GM12878 (cell line): Measurements from ENCODE around the gene RPS28. TPM values are rescaled to one million over a fixed set of nuclear protein-coding genes. Genes with fewer than 3 reads are reported as not detected.

ENCODE experiments used
- ATAC-seq: fragments of 200-7000 bp; cut with Tn5 transposase; 3 replicates; pipeline ENCODE4 v1.9.1; 2020; ENCODE audit warnings: mild to moderate bottlenecking, moderate library complexity
- BruUV-seq: library from RNA; stranded (reverse); fragments of 400-500 nt; replicated peaks from 2 replicates; lab custom pipeline; 2021; lab: Mats Ljungman, UMichigan
- CTCF ChIA-PET: fragments of 300-600 bp; sonication (Branson Sonifier 250); formaldehyde crosslinking; extraction: SDS; loops from one replicate; lab custom pipeline; 2021; ENCODE audit warnings: inconsistent platforms; lab: Yijun Ruan, JAX
- POLR2A ChIA-PET: fragments of 350-600 bp; formaldehyde crosslinking; extraction: SDS; loops from one replicate; lab custom pipeline; 2021; ENCODE audit warnings: inconsistent platforms; lab: Charles Lee
- RAD21 ChIA-PET: fragments of 300-600 bp; sonication (Branson Sonifier 250); formaldehyde crosslinking; loops from one replicate; lab custom pipeline; 2023; ENCODE audit warnings: antibody characterized with exemption; ENCODE audit not compliant: unreplicated experiment; lab: Charles Lee
- SMC1A ChIA-PET: fragments of 300-600 bp; sonication (Branson Sonifier 250); formaldehyde crosslinking; loops from one replicate; lab custom pipeline; 2023; ENCODE audit not compliant: unreplicated experiment, uncharacterized antibody; lab: Charles Lee
- DNase-seq: peaks from one replicate; pipeline ENCODE4 v3.0.0-alpha.2; 2011; ENCODE audit warnings: low read depth, low spot score
- FAIRE-seq: peaks from 3 replicates; lab custom pipeline; 2011; peaks lifted over from hg19 to GRCh38; lab: Jason Lieb, UNC
- H2AFZ ChIP-seq: 2 replicates; pipeline ENCODE4 v1.6.0; 2011; ENCODE audit warnings: low read depth, low read length, control low read depth; ENCODE audit not compliant: control insufficient read depth
- H3K27ac ChIP-seq: 2 replicates; pipeline ENCODE4 v1.5.1; 2011; ENCODE audit warnings: control low read depth; ENCODE audit not compliant: control insufficient read depth, insufficient read depth
- H3K27me3 ChIP-seq, 2 experiments: replicated peaks in 1 of 2; 2 replicates each; pipeline versions ENCODE4 v1.6.0 to v1.6.1; 2011; ENCODE audit warnings: low read length in 1 of 2; ENCODE audit not compliant: control insufficient read depth in 2 of 2, insufficient read depth in 2 of 2
- H3K36me3 ChIP-seq, 2 experiments: 2 replicates each; pipeline ENCODE4 v1.5.1; 2011; ENCODE audit warnings: low read length in 1 of 2; ENCODE audit not compliant: control insufficient read depth in 2 of 2, insufficient read depth in 2 of 2
- H3K4me1 ChIP-seq: 2 replicates; pipeline ENCODE4 v1.6.1; 2011; ENCODE audit warnings: mild to moderate bottlenecking, low read length, moderate library complexity, mixed read lengths; ENCODE audit not compliant: control insufficient read depth, insufficient read depth
- H3K4me2 ChIP-seq: 2 replicates; pipeline ENCODE4 v1.6.0; 2011; ENCODE audit warnings: control low read depth; ENCODE audit not compliant: control insufficient read depth, insufficient read depth
- H3K4me3 ChIP-seq: fragments of 200-600 bp; sonication (generic); 2 replicates; pipeline ENCODE4 v1.5.1; 2016
- H3K79me2 ChIP-seq: 2 replicates; pipeline ENCODE4 v1.6.0; 2011; ENCODE audit warnings: low read length; ENCODE audit not compliant: control insufficient read depth, insufficient read depth
- H3K9ac ChIP-seq: 2 replicates; pipeline ENCODE4 v1.8.0; 2011; ENCODE audit warnings: low read length, control low read depth, mixed read lengths; ENCODE audit not compliant: control insufficient read depth, insufficient read depth
- H3K9me3 ChIP-seq: replicated peaks from 3 replicates; pipeline ENCODE4 v1.5.1; 2011; ENCODE audit warnings: mild to moderate bottlenecking, low read length; ENCODE audit not compliant: control insufficient read depth, insufficient read depth
- H4K20me1 ChIP-seq: 2 replicates; pipeline ENCODE4 v1.6.0; 2011; ENCODE audit not compliant: control insufficient read depth, insufficient read depth
- ASH2L ChIP-seq: fragments of 300-600, 200-600 bp; sonication (generic); IDR thresholded peaks from 2 replicates; pipeline ENCODE4 v1.6.1; 2017; ENCODE audit warnings: low read depth, mild to moderate bottlenecking, borderline replicate concordance
- CBX3 ChIP-seq: fragments of 200-600 bp; sonication (generic); IDR thresholded peaks from 2 replicates; pipeline ENCODE4 v1.6.1; 2016; ENCODE audit warnings: low read depth, borderline replicate concordance
- GATAD2B ChIP-seq: fragments of 450-650 bp; conservative IDR thresholded peaks from 2 replicates; pipeline ENCODE4 v1.6.1; 2017; ENCODE audit warnings: low read depth, mild to moderate bottlenecking, moderate library complexity
- HSF1 ChIP-seq: fragments of 150-350 bp; IDR thresholded peaks from 2 replicates; pipeline ENCODE4 v1.6.1; 2014; ENCODE audit warnings: mild to moderate bottlenecking, low read depth, low read length
- NFYA ChIP-seq: IDR thresholded peaks from 2 replicates; pipeline ENCODE4 v1.6.1; 2011; ENCODE audit warnings: low read depth, mild to moderate bottlenecking, low read length, improper control_type of control experiment, borderline replicate concordance
- ZNF274 ChIP-seq: IDR thresholded peaks from one replicate; pipeline ENCODE4 v1.8.0; 2011; ENCODE audit not compliant: insufficient read length, insufficient read depth
- ZSCAN29 ChIP-seq: fragments of 450-650 bp; IDR thresholded peaks from 2 replicates; pipeline ENCODE4 v1.6.1; 2017; ENCODE audit warnings: mild to moderate bottlenecking, moderate library complexity
- ZZZ3 ChIP-seq: IDR thresholded peaks from 2 replicates; pipeline ENCODE4 v1.6.1; 2011; ENCODE audit warnings: low read depth; ENCODE audit not compliant: control insufficient read depth, insufficient read length
- WGBS: methylation state at CpG from one replicate; pipeline ENCODE4 v1.1.6; 2016; ENCODE audit warnings: low lambda C conversion rate; ENCODE audit not compliant: insufficient replicate concordance, insufficient coverage; ENCODE audit errors: missing lambda C conversion rate; 5-methylcytosine and 5-hydroxymethylcytosine counted together
- in situ Hi-C: fragments of 300-500 bp; cut with MboI; formaldehyde crosslinking; loops from 9 replicates; pipeline ENCODE4 v1.14.3; 2018; ENCODE audit warnings: mixed read lengths
- intact Hi-C: fragments of 100-400 bp; cut with micrococcal nuclease; formaldehyde crosslinking; loops from one replicate; pipeline ENCODE4 v1.14.2; 2022; ENCODE audit not compliant: unreplicated experiment
- polyA plus RNA-seq, 11 experiments: library from polyadenylated mRNA; depleted of rRNA in 4 of 11; unstranded in 6 of 11; stranded (reverse) in 5 of 11; fragments of >200 nt; fragmentation: Nextera tagmentation in 4 of 11; fragmentation: Illumina TruSeq in 1 of 11; extraction: Ambion mirVana in 4 of 11; extraction: Trizol in 1 of 11; gene quantifications; 1 replicate in 1 of 11; 2 replicates in 10 of 11; pipeline versions ENCODE4 v1.2.1 to v1.2.3, GENCODE V29; 2011 to 2016; ENCODE audit warnings: inconsistent platforms in 2 of 11, missing spikeins in 2 of 11, low read depth in 1 of 11
- total RNA-seq, 4 experiments: library from RNA; depleted of rRNA in 3 of 4; stranded (reverse); fragments of >200 nt in 3 of 4; fragmentation: Illumina TruSeq in 1 of 4; extraction: Trizol in 1 of 4; gene quantifications; 2 replicates each; pipeline versions ENCODE4 v1.2.1 to v1.2.3, GENCODE V29; 2013 to 2021

RPS28 gene
- total and polyA plus RNA-seq, 10 of the 15 experiments (the other 5 are each of a cell fraction or from before 2014, with no cell fraction given), result 422 to 3,905 (median 1,580) TPM

- TF ChIP-seq ASH2L (no peak), GATAD2B (no peak), NFYA (no peak), CBX3 (no peak), ZZZ3 (no peak), ZNF274 (no peak), ZSCAN29 (no peak), HSF1 (no peak)
- no peak overlapping the region for H2AFZ ChIP-seq
- no peak overlapping the region for H3K4me3 ChIP-seq
- in situ Hi-C loops (no loop called here), intact Hi-C loops (no loop called here)
- DNase-seq (no peak), ATAC-seq (no peak), FAIRE-seq (no peak)
- H3K36me3 ChIP-seq, result no peaks in the 10 kb centered on the region
- peaks cover 2 to 5% of the 10 kb centered on the region in 2 experiments; a peak in 3 of 4 replicates for H3K27me3 ChIP-seq
- peaks cover 2% of the 10 kb centered on the region; the same call in 1 of the 2 replicates for H3K4me1 ChIP-seq
- CTCF ChIA-PET, result interaction anchor here (0.9 kb wide), 1 partner anchor 14 kb away, joined by 3 read pairs; no protein-coding TSS in a partner anchor
- H3K9ac ChIP-seq, result no peak overlapping the region
- no peak overlapping the region for H3K4me2 ChIP-seq
- SMC1A ChIA-PET, result no interaction called here
- POLR2A ChIA-PET, result no interaction called here
- no peaks in the 10 kb centered on the region for H4K20me1 ChIP-seq
- no peak overlapping the region for H3K27ac ChIP-seq
- H3K79me2 ChIP-seq, result no peaks in the 10 kb centered on the region
- no peaks in the 10 kb centered on the region for H3K9me3 ChIP-seq
- RAD21 ChIA-PET, result no interaction called here
- WGBS, result 24% methylated on average over 7 of the region's 8 CpGs
- BruUV-seq, result no TSS peak
These were observed 15.4 kb downstream of the RPS28 start for GRCh38 chr19:8336660-8337059.
